Breast epithelium (tissue), 3 donors: ENCODE measurements around the gene IGFBP1.

Source experiments
- CTCF ChIP-seq, 3 donors: fragments of 450-650 bp; IDR thresholded peaks; one replicate each; pipeline ENCODE4 v1.5.1; 2016 to 2017; ENCODE audit warnings: antibody characterized with exemption in 3 of 3, mild to moderate bottlenecking in 3 of 3, moderate library complexity in 3 of 3
- POLR2A ChIP-seq: fragments of 450-650 bp; IDR thresholded peaks from one replicate; pipeline ENCODE4 v1.6.1; 2016; ENCODE audit warnings: antibody characterized with exemption, mild to moderate bottlenecking, moderate library complexity
- POLR2AphosphoS5 ChIP-seq, 3 donors: sonication (generic); formaldehyde crosslinking; IDR thresholded peaks; one replicate each; pipeline ENCODE4 v1.6.1; 2017; ENCODE audit warnings: antibody characterized with exemption in 3 of 3

- TF ChIP-seq POLR2AphosphoS5 (IDR thresholded peaks at IDR 0.05) (no peak), CTCF (IDR thresholded peaks at IDR 0.05) (no peak), POLR2A (no peak)
These were observed 7.0 kb upstream of the IGFBP1 start for GRCh38 chr7:45881280-45881758.
